ENCODE measurements around the gene PLEKHA3. TPM values are rescaled to one million over a fixed set of nuclear protein-coding genes. Genes with fewer than 3 reads are reported as not detected.

The PLEKHA3 gene
- total and polyA plus RNA-seq, 2 of the 4 experiments (the other 2 are of a cell fraction), result 3.9 to 5.5 TPM

- Histone ChIP-seq H3K18ac (ENCODE audit: low read depth, low read length) (no peak overlapping the region), H3K23ac (ENCODE audit: low read depth, low read length) (no peak overlapping the region), H4K8ac (ENCODE audit: low read depth in 2 of 2, low read length in 2 of 2) (no peak overlapping the region), H2AK9ac (replicated peaks; ENCODE audit: low read depth, low read length, poor library complexity) (no peak overlapping the region), H3K9me1 (ENCODE audit: insufficient read depth, low read length) (no peaks in the 10 kb centered on the region), H3K9me3 (ENCODE audit: control insufficient read depth, insufficient read depth, low read length) (no peaks in the 10 kb centered on the region), H3K4me3 (ENCODE audit: insufficient read depth, low read depth, low read length) (no peak overlapping the region), H2AK5ac (ENCODE audit: low read depth, low read length) (no peak overlapping the region), H3K4me1 (ENCODE audit: control insufficient read depth, insufficient read depth, low read length) (no peaks in the 10 kb centered on the region), H3K79me1 (ENCODE audit: low read depth in 1 of 2, low read length in 2 of 2) (no peaks in the 10 kb centered on the region), H2BK5ac (ENCODE audit: low read depth, low read length, poor library complexity, severe bottlenecking) (no peak overlapping the region), H3K56ac (ENCODE audit: extremely low read depth, insufficient read depth, low read length) (no peak overlapping the region), H4K91ac (ENCODE audit: insufficient read depth, low read depth, low read length) (no peak overlapping the region), H3K9ac (ENCODE audit: low read depth, low read length) (no peak overlapping the region), H3K27me3 (ENCODE audit: control insufficient read depth, insufficient read depth, low read length) (no peaks in the 10 kb centered on the region), H2BK20ac (ENCODE audit: low read depth, low read length) (no peak overlapping the region), H2BK120ac (ENCODE audit: low read depth, low read length) (no peak overlapping the region), H3K4ac (ENCODE audit: low read depth, low read length) (no peak overlapping the region), H3K14ac (replicated peaks; ENCODE audit: low read depth, low read length) (no peak overlapping the region), H4K5ac (ENCODE audit: low read depth, low read length) (no peak overlapping the region), H3K4me2 (ENCODE audit: low read depth, low read length) (no peak overlapping the region), H3K36me3 (ENCODE audit: control insufficient read depth, insufficient read depth, low read length) (no peaks in the 10 kb centered on the region), H2AFZ (replicated peaks; ENCODE audit: low read length, poor library complexity) (no peak overlapping the region), H2BK15ac (ENCODE audit: low read depth, low read length) (no peak overlapping the region), H3K27ac (ENCODE audit: insufficient read depth, low read length) (no peak overlapping the region), H4K20me1 (ENCODE audit: insufficient read depth, low read length) (no peaks in the 10 kb centered on the region)
- ATAC-seq (ENCODE audit: low read depth) (no peak), DNase-seq (no peak)
- TF ChIP-seq RCOR1 (IDR thresholded peaks at IDR 0.05; ENCODE audit: insufficient replicate concordance, low read length) (no peak), CEBPB (IDR thresholded peaks at IDR 0.05; ENCODE audit: low read depth, low read length) (no peak), FOS (IDR thresholded peaks at IDR 0.05; ENCODE audit: low read depth, low read length) (no peak), CTCF (conservative IDR thresholded peaks at IDR 0.05; ENCODE audit: low read depth, low read length) (no peak), ELK1 (IDR thresholded peaks at IDR 0.05; ENCODE audit: borderline replicate concordance, low read depth, low read length) (no peak), NFE2L2 (IDR thresholded peaks at IDR 0.05; ENCODE audit: low read depth, low read length) (no peak), RFX5 (IDR thresholded peaks at IDR 0.05; ENCODE audit: low read depth, low read length) (no peak), MXI1 (IDR thresholded peaks at IDR 0.05; ENCODE audit: borderline replicate concordance, low read depth, low read length) (no peak), POLR2A (IDR thresholded peaks at IDR 0.05; ENCODE audit: low read depth, low read length) (no peak), BHLHE40 (IDR thresholded peaks at IDR 0.05; ENCODE audit: low read depth, low read length) (no peak), USF2 (IDR thresholded peaks at IDR 0.05; ENCODE audit: low read depth, low read length) (no peak), MAZ (IDR thresholded peaks at IDR 0.05; ENCODE audit: borderline replicate concordance, low read depth, low read length) (no peak)
- dilution Hi-C loops (cut with HindIII; ENCODE audit: low sequenced_read_pairs, unreplicated experiment) (no loop called here), intact Hi-C loops (cut with micrococcal nuclease) (no loop called here), in situ Hi-C loops (cut with MboI; ENCODE audit: low sequenced_read_pairs) (no loop called here)
- WGBS, 2 experiments (ENCODE audit: extremely low coverage in 2 of 2, insufficient read length in 1 of 2), result no CpG with 5 or more reads among the region's 11 CpGs
- ChIA-PET POLR2A (ENCODE audit: unreplicated experiment) (no interaction called here), CTCF (no interaction called here)
- BruUV-seq (replicated peaks), result no TSS peak
Measured at GRCh38 chr2:178457390-178457886, 22.8 kb upstream of the PLEKHA3 start.
